Fibroblast of lung (primary cell): ENCODE measurements around the gene DLK1. TPM values are rescaled to one million over a fixed set of nuclear protein-coding genes. Genes with fewer than 3 reads are reported as not detected.

ENCODE experiments used
- DNase-seq, 2 donors: peaks; one replicate each; pipeline versions ENCODE4 v3.0.0 to v3.0.0-alpha.2; 2010; ENCODE audit warnings: low read depth in 2 of 2
- H2AFZ ChIP-seq: 2 replicates; pipeline ENCODE4 v1.5.1; 2012; ENCODE audit warnings: low read length, control low read depth, inconsistent platforms
- H3K27ac ChIP-seq: 2 replicates; pipeline ENCODE4 v1.5.1; 2011; ENCODE audit warnings: low read length, control low read depth; ENCODE audit not compliant: insufficient read depth
- H3K27me3 ChIP-seq: 2 replicates; pipeline ENCODE4 v1.5.1; 2011; ENCODE audit warnings: mild to moderate bottlenecking, low read length; ENCODE audit not compliant: control insufficient read depth, insufficient read depth
- H3K36me3 ChIP-seq: 2 replicates; pipeline ENCODE4 v1.5.1; 2011; ENCODE audit warnings: low read length; ENCODE audit not compliant: control insufficient read depth, insufficient read depth
- H3K4me1 ChIP-seq: 2 replicates; pipeline ENCODE4 v1.5.1; 2011; ENCODE audit warnings: low read length; ENCODE audit not compliant: control insufficient read depth, insufficient read depth; ENCODE audit errors: extremely low read depth
- H3K4me2 ChIP-seq: 2 replicates; pipeline ENCODE4 v1.5.1; 2011; ENCODE audit warnings: low read length, control low read depth; ENCODE audit not compliant: insufficient read depth; ENCODE audit errors: extremely low read depth
- H3K4me3 ChIP-seq, 4 experiments: fragments of 200-600 bp in 1 of 4; sonication (generic) in 1 of 4; replicated peaks in 1 of 4; 2 replicates each; pipeline ENCODE4 v1.5.1; 2011 to 2016; ENCODE audit warnings: low read length in 4 of 4, low read depth in 3 of 4, mild to moderate bottlenecking in 3 of 4, control low read depth in 2 of 4, inconsistent platforms in 1 of 4, mixed read lengths in 1 of 4; ENCODE audit not compliant: insufficient read depth in 1 of 4; ENCODE audit errors: control extremely low read depth in 1 of 4
- H3K79me2 ChIP-seq: 2 replicates; pipeline ENCODE4 v1.5.1; 2012; ENCODE audit warnings: mild to moderate bottlenecking, low read length, inconsistent platforms; ENCODE audit not compliant: control insufficient read depth, insufficient read depth
- H3K9ac ChIP-seq: 2 replicates; pipeline ENCODE4 v1.5.1; 2011; ENCODE audit warnings: mild to moderate bottlenecking, low read length, control low read depth; ENCODE audit not compliant: insufficient read depth
- H3K9me3 ChIP-seq: 2 replicates; pipeline ENCODE4 v1.5.1; 2012; ENCODE audit warnings: low read depth, low read length; ENCODE audit not compliant: control insufficient read depth, insufficient read depth
- H4K20me1 ChIP-seq: 2 replicates; pipeline ENCODE4 v1.5.1; 2011; ENCODE audit warnings: low read length; ENCODE audit not compliant: control insufficient read depth, insufficient read depth; ENCODE audit errors: extremely low read depth
- EZH2 ChIP-seq: IDR thresholded peaks from 2 replicates; pipeline ENCODE4 v1.5.1; 2012; ENCODE audit warnings: low read length, control low read depth, mild to moderate bottlenecking; ENCODE audit errors: missing control alignments
- polyA plus RNA-seq, 2 donors: library from polyadenylated mRNA; depleted of rRNA in 1 of 2; stranded (reverse) in 1 of 2; unstranded in 1 of 2; fragments of >200 nt; gene quantifications; 2 replicates each; pipeline ENCODE4 v1.2.1, GENCODE V29; 2011 to 2012; ENCODE audit warnings: missing spikeins in 1 of 2
- total RNA-seq: library from RNA; depleted of rRNA; stranded (reverse); fragments of >200 nt; gene quantifications from 2 replicates; pipeline ENCODE4 v1.2.1, GENCODE V29; 2014
- TF ChIP-seq, protein P1 (sequence below), 2 donors: IDR thresholded peaks in 1 of 2; conservative IDR thresholded peaks in 1 of 2; 1 replicate in 1 of 2; 2 replicates in 1 of 2; pipeline ENCODE4 v1.5.1; 2011 to 2012; ENCODE audit warnings: low read length in 2 of 2, control low read depth in 1 of 2, inconsistent platforms in 1 of 2, low read depth in 1 of 2, mild to moderate bottlenecking in 1 of 2

Gene DLK1
- total and polyA plus RNA-seq, 2 donors (not counting 1 experiment from before 2014, with no cell fraction given) = not detected

DNA sequence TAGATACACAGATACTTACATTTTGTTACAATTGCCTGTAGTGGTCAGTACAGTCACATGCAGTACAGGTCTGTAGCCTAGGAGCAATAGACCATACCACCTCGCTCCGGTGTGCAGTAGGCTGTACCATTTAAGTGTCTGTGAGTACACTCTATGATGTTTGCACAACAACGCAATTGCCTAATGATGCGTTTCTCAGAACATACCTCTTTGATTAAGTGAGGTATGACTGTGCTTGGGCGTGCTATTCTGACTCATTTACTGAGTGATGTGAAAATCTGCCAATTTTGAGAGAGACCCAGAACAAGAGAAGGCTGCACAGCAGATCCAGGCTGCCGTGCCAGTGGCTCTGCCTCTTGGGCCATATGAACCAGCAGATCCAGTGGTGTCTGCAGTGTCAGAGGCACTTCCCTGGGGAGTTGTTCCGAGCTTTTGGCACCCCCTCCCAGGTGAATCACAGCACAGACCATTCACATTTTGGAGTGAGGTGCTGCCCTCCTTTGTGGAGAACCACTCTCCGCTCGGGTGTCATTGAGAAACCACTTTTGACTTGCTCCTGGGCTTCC, 20.4 kb downstream of the DLK1 start:
- Histone ChIP-seq H3K4me1 (no peaks in the 10 kb centered on the region), H3K79me2 (no peaks in the 10 kb centered on the region), H4K20me1 (no peaks in the 10 kb centered on the region), H3K4me3 (no peak overlapping the region), H2AFZ (no peak overlapping the region), H3K4me2 (no peak overlapping the region), H3K27ac (no peak overlapping the region), H3K27me3 (no peaks in the 10 kb centered on the region), H3K36me3 (no peaks in the 10 kb centered on the region), H3K9ac (no peak overlapping the region), H3K9me3 (no peaks in the 10 kb centered on the region)
- TF ChIP-seq, protein P1, sequence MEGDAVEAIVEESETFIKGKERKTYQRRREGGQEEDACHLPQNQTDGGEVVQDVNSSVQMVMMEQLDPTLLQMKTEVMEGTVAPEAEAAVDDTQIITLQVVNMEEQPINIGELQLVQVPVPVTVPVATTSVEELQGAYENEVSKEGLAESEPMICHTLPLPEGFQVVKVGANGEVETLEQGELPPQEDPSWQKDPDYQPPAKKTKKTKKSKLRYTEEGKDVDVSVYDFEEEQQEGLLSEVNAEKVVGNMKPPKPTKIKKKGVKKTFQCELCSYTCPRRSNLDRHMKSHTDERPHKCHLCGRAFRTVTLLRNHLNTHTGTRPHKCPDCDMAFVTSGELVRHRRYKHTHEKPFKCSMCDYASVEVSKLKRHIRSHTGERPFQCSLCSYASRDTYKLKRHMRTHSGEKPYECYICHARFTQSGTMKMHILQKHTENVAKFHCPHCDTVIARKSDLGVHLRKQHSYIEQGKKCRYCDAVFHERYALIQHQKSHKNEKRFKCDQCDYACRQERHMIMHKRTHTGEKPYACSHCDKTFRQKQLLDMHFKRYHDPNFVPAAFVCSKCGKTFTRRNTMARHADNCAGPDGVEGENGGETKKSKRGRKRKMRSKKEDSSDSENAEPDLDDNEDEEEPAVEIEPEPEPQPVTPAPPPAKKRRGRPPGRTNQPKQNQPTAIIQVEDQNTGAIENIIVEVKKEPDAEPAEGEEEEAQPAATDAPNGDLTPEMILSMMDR (conservative IDR thresholded peaks at IDR 0.05 in 1 of 2, IDR thresholded peaks at IDR 0.05 in 1 of 2; ENCODE audit: low read depth in 1 of 2, low read length in 2 of 2) = no peak
- no peak for TF ChIP-seq EZH2
- peak; percentile 95 to 98 for DNase-seq

DNA sequence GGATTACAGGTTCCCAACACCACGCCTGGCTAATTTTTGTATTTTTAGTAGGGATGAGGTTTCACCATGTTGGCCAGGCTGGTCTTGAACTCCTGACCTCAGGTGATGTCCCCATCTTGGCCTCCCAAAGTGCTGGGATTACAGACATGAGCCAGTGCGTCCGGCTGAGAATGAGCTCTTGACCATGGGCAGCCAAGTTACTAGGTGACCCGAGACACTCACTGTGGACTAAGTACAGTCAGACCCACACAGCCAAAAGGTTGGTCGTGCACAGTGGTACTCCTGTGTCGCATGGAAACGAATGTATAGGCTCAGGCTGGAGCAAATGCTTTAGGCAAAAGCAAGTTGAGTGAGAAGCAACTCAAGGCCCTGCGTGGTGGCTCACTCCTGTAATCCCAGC, 21.0 kb downstream of the DLK1 start:
- no peak overlapping the region for H3K4me2 ChIP-seq

DNA sequence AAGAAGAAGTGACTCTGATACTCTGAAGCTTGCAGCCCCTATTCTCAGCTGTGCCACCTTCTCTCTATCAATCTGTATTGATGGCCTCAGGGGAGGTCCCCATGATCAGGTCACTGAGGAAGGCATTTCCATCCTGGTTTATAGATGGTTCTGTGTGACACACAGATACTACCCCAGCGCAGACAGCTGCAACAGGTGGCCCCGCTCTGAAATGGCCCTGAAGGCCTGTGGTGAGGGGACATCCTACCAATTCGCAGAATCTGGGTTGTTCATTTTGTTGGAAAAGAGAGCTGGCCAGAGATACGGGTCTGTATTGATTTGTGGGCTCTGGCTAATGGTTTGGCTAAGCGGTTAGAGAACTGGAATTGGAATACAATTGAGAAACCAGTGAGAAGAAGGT, 21.7 kb downstream of the DLK1 start:
- TF ChIP-seq, protein P1 (conservative IDR thresholded peaks at IDR 0.05 in 1 of 2, IDR thresholded peaks at IDR 0.05 in 1 of 2; ENCODE audit: low read depth in 1 of 2, low read length in 2 of 2) = no peak
- TF ChIP-seq EZH2 = no peak
- no peaks in the 10 kb centered on the region for H4K20me1 ChIP-seq
- H3K79me2 ChIP-seq = no peaks in the 10 kb centered on the region
- H2AFZ ChIP-seq = no peak overlapping the region
- H3K9me3 ChIP-seq = no peaks in the 10 kb centered on the region
- no peak overlapping the region for H3K4me3 ChIP-seq
- H3K36me3 ChIP-seq = no peaks in the 10 kb centered on the region
- H3K27me3 ChIP-seq = no peaks in the 10 kb centered on the region
- no peak overlapping the region for H3K9ac ChIP-seq
- H3K27ac ChIP-seq = no peak overlapping the region
- DNase-seq = no peak
- H3K4me1 ChIP-seq = no peaks in the 10 kb centered on the region
- no peak overlapping the region for H3K4me2 ChIP-seq

More for the DNA sequence above, 21.0 kb downstream of the DLK1 start:
- TF ChIP-seq EZH2 = no peak
- Histone ChIP-seq H2AFZ (no peak overlapping the region), H3K9me3 (no peaks in the 10 kb centered on the region), H3K9ac (no peak overlapping the region), H3K27ac (no peak overlapping the region), H3K79me2 (no peaks in the 10 kb centered on the region), H3K4me1 (no peaks in the 10 kb centered on the region), H3K4me3 (no peak overlapping the region), H3K27me3 (no peaks in the 10 kb centered on the region), H4K20me1 (no peaks in the 10 kb centered on the region), H3K36me3 (no peaks in the 10 kb centered on the region)
- DNase-seq = no peak
